MM.1S (cell line): ENCODE data around the gene RABGAP1L.

Source experiments
- DNase-seq: peaks from one replicate; pipeline ENCODE4 v3.0.0-alpha.2; 2015
- H2AFZ ChIP-seq: fragments of 300-600 bp; sonication (generic); 2 replicates; pipeline ENCODE4 v1.6.0; 2016; ENCODE audit warnings: antibody characterized with exemption, low read length
- H3F3A ChIP-seq: fragments of 300-600 bp; sonication (generic); 2 replicates; pipeline ENCODE4 v1.6.1; 2016; ENCODE audit warnings: mild to moderate bottlenecking, antibody characterized with exemption, low read length, moderate library complexity, mixed read lengths; ENCODE audit not compliant: insufficient read depth
- H3K27ac ChIP-seq: fragments of 300-600 bp; sonication (generic); 2 replicates; pipeline ENCODE4 v1.5.1; 2016; ENCODE audit warnings: mild to moderate bottlenecking, low read length
- H3K27me3 ChIP-seq: fragments of 300-600 bp; sonication (generic); replicated peaks from 2 replicates; pipeline ENCODE4 v1.6.0; 2016; ENCODE audit warnings: low read length; ENCODE audit not compliant: insufficient read depth
- H3K36me3 ChIP-seq: fragments of 300-600 bp; sonication (generic); replicated peaks from 2 replicates; pipeline ENCODE4 v1.6.1; 2016; ENCODE audit warnings: mild to moderate bottlenecking, low read length, mixed read lengths; ENCODE audit not compliant: insufficient read depth
- H3K4me1 ChIP-seq: fragments of 300-600 bp; sonication (generic); 2 replicates; pipeline ENCODE4 v1.6.1; 2016; ENCODE audit warnings: low read length, mixed read lengths
- H3K4me2 ChIP-seq: fragments of 300-600 bp; sonication (generic); 2 replicates; pipeline ENCODE4 v1.6.0; 2016; ENCODE audit warnings: low read depth, low read length
- H3K4me3 ChIP-seq: fragments of 300-600 bp; sonication (generic); 2 replicates; pipeline ENCODE4 v1.5.1; 2016; ENCODE audit warnings: low read length, mixed read lengths
- H3K79me2 ChIP-seq: fragments of 300-600 bp; sonication (generic); 2 replicates; pipeline ENCODE4 v1.6.1; 2016; ENCODE audit warnings: mixed run types, low read length, mixed read lengths
- H3K9ac ChIP-seq: fragments of 300-600 bp; sonication (generic); 2 replicates; pipeline ENCODE4 v1.6.1; 2016; ENCODE audit warnings: low read length, mixed read lengths
- H3K9me2 ChIP-seq: fragments of 300-600 bp; sonication (generic); replicated peaks from 2 replicates; pipeline ENCODE4 v1.6.1; 2016; ENCODE audit warnings: mild to moderate bottlenecking, low read length, mixed read lengths; ENCODE audit not compliant: insufficient read depth
- H3K9me3 ChIP-seq: fragments of 300-600 bp; sonication (generic); replicated peaks from 2 replicates; pipeline ENCODE4 v1.6.1; 2016; ENCODE audit warnings: mild to moderate bottlenecking, low read length, mixed read lengths; ENCODE audit not compliant: insufficient read depth
- H4K20me1 ChIP-seq: fragments of 300-600 bp; sonication (generic); 2 replicates; pipeline ENCODE4 v1.6.1; 2016; ENCODE audit warnings: mild to moderate bottlenecking, low read length, moderate library complexity, mixed read lengths; ENCODE audit not compliant: insufficient read depth
- EZH2 ChIP-seq: fragments of 300-600 bp; sonication (generic); optimal IDR thresholded peaks from 2 replicates; pipeline ENCODE3; 2017; ENCODE audit warnings: low read depth, mild to moderate bottlenecking, antibody characterized with exemption, low read length, mixed read lengths
- EZH2phosphoT487 ChIP-seq: fragments of 300-600 bp; sonication (generic); IDR thresholded peaks from 2 replicates; pipeline ENCODE4 v1.6.1; 2018; ENCODE audit warnings: antibody characterized with exemption, low read length
- TF ChIP-seq, protein P1 (sequence below): fragments of 300-600 bp; sonication (generic); IDR thresholded peaks from 2 replicates; pipeline ENCODE4 v1.5.1; 2016; ENCODE audit warnings: antibody characterized with exemption, low read length, mixed read lengths

Gene RABGAP1L

DNA sequence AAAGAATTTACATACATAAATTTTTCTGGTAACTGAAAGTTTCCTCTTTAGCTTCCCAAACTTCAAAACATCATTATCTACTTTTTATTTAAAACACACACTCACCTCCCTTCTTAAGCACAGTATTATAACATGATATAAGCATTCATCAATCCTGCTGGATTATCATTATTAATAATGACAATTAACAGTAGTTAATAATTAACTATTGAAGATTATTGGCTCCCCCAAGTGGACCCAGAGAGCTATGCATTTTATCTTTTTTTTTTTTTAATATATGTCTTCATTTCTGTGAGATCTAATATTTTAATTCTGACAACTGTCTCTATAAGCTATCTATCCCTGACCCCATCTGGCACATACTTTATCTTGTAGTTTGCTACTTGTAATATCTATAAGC, 588.3 kb downstream of the RABGAP1L start:
- no peak for TF ChIP-seq EZH2
- TF ChIP-seq, protein P1, sequence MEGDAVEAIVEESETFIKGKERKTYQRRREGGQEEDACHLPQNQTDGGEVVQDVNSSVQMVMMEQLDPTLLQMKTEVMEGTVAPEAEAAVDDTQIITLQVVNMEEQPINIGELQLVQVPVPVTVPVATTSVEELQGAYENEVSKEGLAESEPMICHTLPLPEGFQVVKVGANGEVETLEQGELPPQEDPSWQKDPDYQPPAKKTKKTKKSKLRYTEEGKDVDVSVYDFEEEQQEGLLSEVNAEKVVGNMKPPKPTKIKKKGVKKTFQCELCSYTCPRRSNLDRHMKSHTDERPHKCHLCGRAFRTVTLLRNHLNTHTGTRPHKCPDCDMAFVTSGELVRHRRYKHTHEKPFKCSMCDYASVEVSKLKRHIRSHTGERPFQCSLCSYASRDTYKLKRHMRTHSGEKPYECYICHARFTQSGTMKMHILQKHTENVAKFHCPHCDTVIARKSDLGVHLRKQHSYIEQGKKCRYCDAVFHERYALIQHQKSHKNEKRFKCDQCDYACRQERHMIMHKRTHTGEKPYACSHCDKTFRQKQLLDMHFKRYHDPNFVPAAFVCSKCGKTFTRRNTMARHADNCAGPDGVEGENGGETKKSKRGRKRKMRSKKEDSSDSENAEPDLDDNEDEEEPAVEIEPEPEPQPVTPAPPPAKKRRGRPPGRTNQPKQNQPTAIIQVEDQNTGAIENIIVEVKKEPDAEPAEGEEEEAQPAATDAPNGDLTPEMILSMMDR = peak; percentile 38
- TF ChIP-seq EZH2phosphoT487 = no peak
- Histone ChIP-seq H3K79me2 (no peaks in the 10 kb centered on the region), H3K4me3 (no peak overlapping the region), H3K9me3 (no peaks in the 10 kb centered on the region), H2AFZ (no peak overlapping the region), H3K27me3 (no peaks in the 10 kb centered on the region), H3K9ac (no peak overlapping the region), H3K9me2 (no peaks in the 10 kb centered on the region), H4K20me1 (no peaks in the 10 kb centered on the region), H3F3A (no peaks in the 10 kb centered on the region), H3K27ac (no peak overlapping the region), H3K4me1 (peaks cover 9% of the 10 kb centered on the region), H3K36me3 (no peaks in the 10 kb centered on the region), H3K4me2 (no peak overlapping the region)
- DNase-seq = no peak

DNA sequence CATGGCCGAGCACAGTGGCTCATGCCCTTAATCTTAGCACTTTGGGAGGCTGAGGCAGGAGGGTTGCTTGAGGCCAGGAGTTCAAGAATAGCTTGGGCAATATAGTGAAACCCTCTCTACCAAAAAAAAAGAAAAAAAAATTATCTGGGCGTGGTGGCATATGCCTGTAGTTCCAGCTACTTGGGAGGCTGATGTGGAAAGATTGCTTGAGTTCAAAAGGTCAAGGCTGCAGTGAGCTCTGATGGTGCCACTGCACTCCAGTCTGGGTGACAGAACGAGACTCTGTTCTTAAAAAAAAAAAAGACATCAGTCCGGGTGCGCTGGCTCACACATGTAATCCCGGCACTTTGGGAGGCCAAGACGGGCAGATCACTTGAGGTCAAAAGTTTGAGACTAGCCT, 589.3 kb downstream of the RABGAP1L start:
- Histone ChIP-seq H3K4me2 (no peak overlapping the region), H2AFZ (no peak overlapping the region)

DNA sequence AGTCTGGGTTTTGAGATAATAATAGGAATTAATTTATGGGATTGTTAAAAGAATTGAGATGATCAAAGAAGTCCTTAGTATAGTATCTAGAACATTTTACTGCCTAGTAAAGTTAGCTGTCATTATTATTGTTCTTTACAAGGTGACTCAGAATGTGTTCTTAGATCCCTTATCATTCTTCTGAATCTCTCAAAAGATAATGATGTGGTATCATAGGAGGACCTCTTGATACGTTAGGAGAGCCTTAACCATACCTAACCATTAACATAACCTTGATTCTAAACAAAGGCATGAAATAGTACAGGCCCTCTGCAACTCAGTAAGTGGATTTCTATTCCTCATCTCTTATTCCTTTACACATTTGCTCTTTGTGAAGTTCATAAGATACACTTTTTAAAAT, 593.8 kb downstream of the RABGAP1L start:
- Histone ChIP-seq H3F3A (no peaks in the 10 kb centered on the region), H3K36me3 (no peaks in the 10 kb centered on the region), H3K4me2 (no peak overlapping the region), H3K27ac (no peak overlapping the region), H3K9me2 (no peaks in the 10 kb centered on the region), H3K9ac (no peak overlapping the region), H3K9me3 (no peaks in the 10 kb centered on the region), H4K20me1 (no peaks in the 10 kb centered on the region), H3K27me3 (no peaks in the 10 kb centered on the region), H3K4me1 (peaks cover 9% of the 10 kb centered on the region), H2AFZ (no peak overlapping the region), H3K79me2 (no peaks in the 10 kb centered on the region), H3K4me3 (no peak overlapping the region)
- TF ChIP-seq EZH2 = no peak
- TF ChIP-seq, protein P1 = no peak
- TF ChIP-seq EZH2phosphoT487 = no peak
- DNase-seq = no peak

More for the DNA sequence above, 589.3 kb downstream of the RABGAP1L start:
- no peak for DNase-seq
- H3K27me3 ChIP-seq = no peaks in the 10 kb centered on the region
- H3K4me3 ChIP-seq = no peak overlapping the region
- H4K20me1 ChIP-seq = no peaks in the 10 kb centered on the region
- no peak overlapping the region for H3K9ac ChIP-seq
- H3K9me2 ChIP-seq = no peaks in the 10 kb centered on the region
- no peaks in the 10 kb centered on the region for H3K36me3 ChIP-seq
- H3F3A ChIP-seq = no peaks in the 10 kb centered on the region
- H3K27ac ChIP-seq = no peak overlapping the region
- H3K9me3 ChIP-seq = no peaks in the 10 kb centered on the region
- TF ChIP-seq EZH2 = no peak
- H3K4me1 ChIP-seq = peaks cover 9% of the 10 kb centered on the region
- H3K79me2 ChIP-seq = no peaks in the 10 kb centered on the region

DNA sequence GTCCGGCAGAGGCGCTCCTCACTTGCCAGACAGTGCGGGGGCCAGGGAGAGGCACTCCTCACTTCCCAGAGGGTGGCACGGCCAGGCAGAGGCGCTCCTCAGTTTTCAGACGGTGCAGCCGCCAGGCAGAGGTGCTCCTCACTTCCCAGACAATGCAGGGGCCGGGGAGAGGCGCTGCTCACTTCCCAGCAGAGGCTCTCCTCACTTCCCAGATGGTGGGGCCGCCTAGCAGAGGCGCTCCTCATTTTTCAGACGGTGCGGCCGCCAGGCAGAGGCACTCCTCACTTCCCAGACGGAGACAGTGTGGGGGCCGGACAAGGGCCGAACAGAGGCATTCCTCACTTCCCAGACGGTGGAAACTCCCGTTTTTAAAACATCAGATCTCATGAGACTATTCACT, 602.0 kb downstream of the RABGAP1L start:
- no peak overlapping the region for H3K9ac ChIP-seq
- H3K4me1 ChIP-seq = no peaks in the 10 kb centered on the region
- H4K20me1 ChIP-seq = no peaks in the 10 kb centered on the region
- no peaks in the 10 kb centered on the region for H3F3A ChIP-seq
- H2AFZ ChIP-seq = no peak overlapping the region
- no peak for DNase-seq
- no peaks in the 10 kb centered on the region for H3K9me3 ChIP-seq
- H3K27ac ChIP-seq = no peak overlapping the region
- no peak overlapping the region for H3K4me3 ChIP-seq
- H3K36me3 ChIP-seq = no peaks in the 10 kb centered on the region
- TF ChIP-seq, protein P1 = no peak
- no peak for TF ChIP-seq EZH2
- no peak overlapping the region for H3K4me2 ChIP-seq
- H3K79me2 ChIP-seq = no peaks in the 10 kb centered on the region
- no peaks in the 10 kb centered on the region for H3K9me2 ChIP-seq
- no peaks in the 10 kb centered on the region for H3K27me3 ChIP-seq
